ENCODE measurements around the gene LHX3.

DNA sequence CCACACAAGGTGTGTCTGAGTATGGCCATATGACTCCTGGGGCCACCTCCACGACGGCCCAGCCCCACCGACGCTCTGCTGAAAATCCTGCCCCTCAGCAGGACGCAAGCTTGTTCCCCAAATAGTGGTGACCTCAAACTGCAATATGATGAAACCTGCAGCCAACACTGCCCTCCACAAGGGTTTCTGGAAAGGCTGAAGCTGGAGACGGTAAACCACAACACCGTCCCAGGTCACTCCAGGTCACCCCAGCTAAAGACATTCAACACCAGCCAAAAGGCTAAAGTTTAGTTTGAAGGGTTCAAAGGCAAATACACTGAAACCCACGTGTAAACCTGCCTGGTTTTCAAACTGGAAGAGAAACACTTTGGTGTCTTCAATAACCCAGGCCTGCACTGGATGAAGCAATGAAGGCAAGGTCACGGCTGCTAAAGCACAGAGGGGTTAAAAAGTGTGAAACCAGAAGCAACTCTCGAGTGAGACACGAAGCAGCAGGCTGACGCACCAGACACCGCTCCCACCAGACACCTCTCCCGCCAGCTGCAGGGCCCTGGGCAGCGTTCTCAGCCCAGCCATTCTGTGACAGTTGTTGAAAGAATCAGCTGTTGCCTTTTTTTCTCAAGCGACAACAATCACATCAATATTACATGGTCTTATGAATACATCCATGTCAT, 1.8 kb upstream of the LHX3 start:
- TF ChIP-seq MYNN (tag by site-specific recombination; IDR thresholded peaks at IDR 0.05; ENCODE audit: borderline replicate concordance): no peak
- TF ChIP-seq ZNF121 (tag by site-specific recombination; IDR thresholded peaks at IDR 0.05): no peak
- no peak for TF ChIP-seq ZNF26 (tag by site-specific recombination; IDR thresholded peaks at IDR 0.05)
- no peak for TF ChIP-seq ZNF624 (tag by site-specific recombination; IDR thresholded peaks at IDR 0.05)
- no peak for TF ChIP-seq HOXA7 (CRISPR knock-in tag; IDR thresholded peaks at IDR 0.05; ENCODE audit: borderline replicate concordance)
- TF ChIP-seq, protein P1, sequence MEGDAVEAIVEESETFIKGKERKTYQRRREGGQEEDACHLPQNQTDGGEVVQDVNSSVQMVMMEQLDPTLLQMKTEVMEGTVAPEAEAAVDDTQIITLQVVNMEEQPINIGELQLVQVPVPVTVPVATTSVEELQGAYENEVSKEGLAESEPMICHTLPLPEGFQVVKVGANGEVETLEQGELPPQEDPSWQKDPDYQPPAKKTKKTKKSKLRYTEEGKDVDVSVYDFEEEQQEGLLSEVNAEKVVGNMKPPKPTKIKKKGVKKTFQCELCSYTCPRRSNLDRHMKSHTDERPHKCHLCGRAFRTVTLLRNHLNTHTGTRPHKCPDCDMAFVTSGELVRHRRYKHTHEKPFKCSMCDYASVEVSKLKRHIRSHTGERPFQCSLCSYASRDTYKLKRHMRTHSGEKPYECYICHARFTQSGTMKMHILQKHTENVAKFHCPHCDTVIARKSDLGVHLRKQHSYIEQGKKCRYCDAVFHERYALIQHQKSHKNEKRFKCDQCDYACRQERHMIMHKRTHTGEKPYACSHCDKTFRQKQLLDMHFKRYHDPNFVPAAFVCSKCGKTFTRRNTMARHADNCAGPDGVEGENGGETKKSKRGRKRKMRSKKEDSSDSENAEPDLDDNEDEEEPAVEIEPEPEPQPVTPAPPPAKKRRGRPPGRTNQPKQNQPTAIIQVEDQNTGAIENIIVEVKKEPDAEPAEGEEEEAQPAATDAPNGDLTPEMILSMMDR (tag by site-specific recombination; IDR thresholded peaks at IDR 0.05): no peak
- no peak for TF ChIP-seq MZF1 (tag by site-specific recombination; IDR thresholded peaks at IDR 0.05; ENCODE audit: borderline replicate concordance)
- no peak for TF ChIP-seq ZNF24 (tag by site-specific recombination; IDR thresholded peaks at IDR 0.05)
